Choroid plexus epithelial cell (primary cell): ENCODE data around the gene LSM14A.
"Not testable (repeated sequence)": the region's sequence is repeated elsewhere in the genome, so short reads cannot be mapped to it uniquely, and the experiment has no call there.

ENCODE experiments used
- DNase-seq: peaks from one replicate; pipeline ENCODE4 v3.0.0-alpha.2; 2010; ENCODE audit warnings: low read depth
- H3K4me3 ChIP-seq: 2 replicates; pipeline ENCODE4 v1.5.1; 2011; ENCODE audit warnings: low read depth, mild to moderate bottlenecking, control low read depth, low read length, moderate library complexity
- CTCF ChIP-seq: conservative IDR thresholded peaks from 2 replicates; pipeline ENCODE4 v1.5.1; 2011; ENCODE audit warnings: low read depth, mild to moderate bottlenecking, control low read depth, inconsistent platforms, low read length, moderate library complexity

Gene LSM14A

GRCh38 chr19:34171877-34172660, at the start of gene LSM14A:
TSS of gene LSM14A (plus strand) at chr19:34172504. CDS start at chr19:34172643, 139 bp downstream.
- H3K4me3 ChIP-seq: peak within 1 kb of the TSS; percentile 98
- TF ChIP-seq CTCF: no peak
- DNase-seq: peak; percentile 94

- DNase-seq: no peak
- H3K4me3 ChIP-seq: no peak overlapping the region
- no peak for TF ChIP-seq CTCF
These were observed 47.5 kb upstream of the LSM14A start for GRCh38 chr19:34124828-34125227.

GRCh38 chr19:34126966-34127365, 45.3 kb upstream of the LSM14A start:
- no peak for DNase-seq
- no peak for TF ChIP-seq CTCF
- no peak overlapping the region for H3K4me3 ChIP-seq

- TF ChIP-seq CTCF: no peak
These were observed 44.6 kb upstream of the LSM14A start for GRCh38 chr19:34127684-34128189.

GRCh38 chr19:34128558-34129250, 43.6 kb upstream of the LSM14A start:
- no peak overlapping the region for H3K4me3 ChIP-seq
- no peak for TF ChIP-seq CTCF
- DNase-seq: no peak

More at GRCh38 chr19:34127684-34128189, 44.6 kb upstream of the LSM14A start:
- no peak for DNase-seq
- H3K4me3 ChIP-seq: no peak overlapping the region

- no peak for TF ChIP-seq CTCF
- DNase-seq: no peak
These were observed 41.2 kb upstream of the LSM14A start for GRCh38 chr19:34131100-34131499.

GRCh38 chr19:34132145-34132544, 40.2 kb upstream of the LSM14A start:
- not testable (repeated sequence) for H3K4me3 ChIP-seq, DNase-seq

More at GRCh38 chr19:34131100-34131499, 41.2 kb upstream of the LSM14A start:
- H3K4me3 ChIP-seq: no peak overlapping the region

GRCh38 chr19:34132706-34133105, 39.6 kb upstream of the LSM14A start:
- DNase-seq, H3K4me3 ChIP-seq: not testable (repeated sequence)
